Loucy (cell line): ENCODE results near the gene VEZF1.

Experiments used
- H2AFZ ChIP-seq: fragments of 200-600 bp; sonication (generic); 2 replicates; pipeline ENCODE4 v1.6.0; 2016; ENCODE audit warnings: antibody characterized with exemption, mild to moderate bottlenecking, low read length, moderate library complexity
- H3F3A ChIP-seq: fragments of 200-600 bp; 2 replicates; pipeline ENCODE4 v1.6.0; 2016; ENCODE audit warnings: antibody characterized with exemption, low read depth, mild to moderate bottlenecking
- H3K27me3 ChIP-seq: fragments of 200-600 bp; sonication (generic); 2 replicates; pipeline ENCODE4 v1.6.1; 2014; ENCODE audit warnings: low read length, mild to moderate bottlenecking; ENCODE audit not compliant: insufficient read depth, poor library complexity, severe bottlenecking
- H3K36me3 ChIP-seq: fragments of 200-600 bp; sonication (generic); 2 replicates; pipeline ENCODE4 v1.6.1; 2016; ENCODE audit warnings: low read length; ENCODE audit not compliant: insufficient read depth
- H3K4me1 ChIP-seq: fragments of 200-600 bp; sonication (generic); 2 replicates; pipeline ENCODE4 v1.5.1; 2014; ENCODE audit warnings: low read length, mild to moderate bottlenecking; ENCODE audit not compliant: insufficient read depth, poor library complexity, severe bottlenecking
- H3K4me2 ChIP-seq: fragments of 200-600 bp; sonication (generic); 2 replicates; pipeline ENCODE4 v1.6.0; 2014; ENCODE audit warnings: antibody characterized with exemption, low read length, low read depth, mild to moderate bottlenecking; ENCODE audit not compliant: poor library complexity, severe bottlenecking
- H3K4me3 ChIP-seq: fragments of 200-600 bp; sonication (generic); 2 replicates; pipeline ENCODE4 v1.5.1; 2014; ENCODE audit warnings: low read length, mild to moderate bottlenecking, mixed read lengths; ENCODE audit not compliant: poor library complexity, severe bottlenecking
- H3K79me2 ChIP-seq: fragments of 200-600 bp; sonication (generic); 2 replicates; pipeline ENCODE4 v1.6.1; 2014; ENCODE audit warnings: low read length; ENCODE audit not compliant: insufficient read depth
- H3K9ac ChIP-seq: fragments of 200-600 bp; sonication (generic); 2 replicates; pipeline ENCODE4 v1.6.0; 2014; ENCODE audit warnings: mild to moderate bottlenecking, low read depth, low read length, moderate library complexity; ENCODE audit not compliant: poor library complexity, severe bottlenecking
- H3K9me2 ChIP-seq: fragments of 200-600 bp; sonication (generic); replicated peaks from 2 replicates; pipeline ENCODE4 v1.6.1; 2016; ENCODE audit warnings: low read depth, low read length, mixed read lengths
- H3K9me3 ChIP-seq: fragments of 200-600 bp; sonication (generic); 2 replicates; pipeline ENCODE4 v1.6.1; 2014; ENCODE audit warnings: mild to moderate bottlenecking, antibody characterized with exemption, low read length, low read depth; ENCODE audit not compliant: insufficient read depth
- H4K20me1 ChIP-seq: fragments of 200-600 bp; sonication (generic); 2 replicates; pipeline ENCODE4 v1.6.0; 2014; ENCODE audit warnings: antibody characterized with exemption, low read length, mild to moderate bottlenecking; ENCODE audit not compliant: insufficient read depth, poor library complexity, severe bottlenecking
- CTCF ChIP-seq: fragments of 200-600 bp; sonication (generic); conservative IDR thresholded peaks from 2 replicates; pipeline ENCODE4 v1.5.1; 2014; ENCODE audit warnings: mild to moderate bottlenecking, antibody characterized with exemption, low read length
- EZH2phosphoT487 ChIP-seq: fragments of 200-600 bp; IDR thresholded peaks from 2 replicates; pipeline ENCODE4 v1.6.1; 2018; ENCODE audit warnings: antibody characterized with exemption, mild to moderate bottlenecking, moderate library complexity, borderline replicate concordance

Gene VEZF1

GRCh38 chr17:57971572-57971971, 16.5 kb downstream of the VEZF1 start:
- H3K4me2 ChIP-seq = no peak overlapping the region
- no peak overlapping the region for H3K9ac ChIP-seq
- H2AFZ ChIP-seq = no peak overlapping the region
- no peak for TF ChIP-seq CTCF
- TF ChIP-seq EZH2phosphoT487 = no peak
- peaks cover 38% of the 10 kb centered on the region; the same call in 1 of the 2 replicates for H3K36me3 ChIP-seq
- H3K79me2 ChIP-seq = peaks cover 6% of the 10 kb centered on the region; the same call in 1 of the 2 replicates
- no peaks in the 10 kb centered on the region for H4K20me1 ChIP-seq
- H3K9me3 ChIP-seq = no peaks in the 10 kb centered on the region
- H3K9me2 ChIP-seq = no peaks in the 10 kb centered on the region
- no peaks in the 10 kb centered on the region for H3K4me1 ChIP-seq
- H3K27me3 ChIP-seq = no peaks in the 10 kb centered on the region
- no peaks in the 10 kb centered on the region for H3F3A ChIP-seq
- no peak overlapping the region for H3K4me3 ChIP-seq

- Histone ChIP-seq H3F3A (no peaks in the 10 kb centered on the region), H3K79me2 (peaks cover 2% of the 10 kb centered on the region; the same call in 1 of the 2 replicates), H2AFZ (no peak overlapping the region), H3K27me3 (no peaks in the 10 kb centered on the region), H4K20me1 (no peaks in the 10 kb centered on the region), H3K36me3 (peaks cover 30% of the 10 kb centered on the region; the same call in 1 of the 2 replicates), H3K4me1 (no peaks in the 10 kb centered on the region), H3K9ac (no peak overlapping the region), H3K4me3 (no peak overlapping the region), H3K9me3 (no peaks in the 10 kb centered on the region), H3K9me2 (no peaks in the 10 kb centered on the region), H3K4me2 (no peak overlapping the region)
- no peak for TF ChIP-seq CTCF
- TF ChIP-seq EZH2phosphoT487 = no peak
These were observed 17.3 kb downstream of the VEZF1 start for GRCh38 chr17:57970710-57971109.

GRCh38 chr17:57968456-57968855, 19.6 kb downstream of the VEZF1 start:
- no peaks in the 10 kb centered on the region for H3K9me3 ChIP-seq
- H4K20me1 ChIP-seq = no peaks in the 10 kb centered on the region
- no peak overlapping the region for H3K9ac ChIP-seq
- H3K4me1 ChIP-seq = no peaks in the 10 kb centered on the region
- no peak overlapping the region for H3K4me2 ChIP-seq
- H2AFZ ChIP-seq = no peak overlapping the region
- TF ChIP-seq EZH2phosphoT487 = no peak
- H3K79me2 ChIP-seq = no peaks in the 10 kb centered on the region
- no peaks in the 10 kb centered on the region for H3F3A ChIP-seq
- no peaks in the 10 kb centered on the region for H3K9me2 ChIP-seq
- no peak overlapping the region for H3K4me3 ChIP-seq
- H3K27me3 ChIP-seq = no peaks in the 10 kb centered on the region
- H3K36me3 ChIP-seq = peaks cover 8% of the 10 kb centered on the region; the same call in 1 of the 2 replicates

GRCh38 chr17:57966875-57967274, 21.2 kb downstream of the VEZF1 start:
- H3K9me3 ChIP-seq = no peaks in the 10 kb centered on the region
- H3K4me1 ChIP-seq = no peaks in the 10 kb centered on the region
- no peaks in the 10 kb centered on the region for H3K27me3 ChIP-seq
- H3K9me2 ChIP-seq = no peaks in the 10 kb centered on the region
- no peak overlapping the region for H3K4me3 ChIP-seq
- H3K9ac ChIP-seq = no peak overlapping the region
- no peaks in the 10 kb centered on the region for H3K79me2 ChIP-seq
- H3K4me2 ChIP-seq = no peak overlapping the region
- H3F3A ChIP-seq = no peaks in the 10 kb centered on the region
- H3K36me3 ChIP-seq = no peaks in the 10 kb centered on the region
- no peaks in the 10 kb centered on the region for H4K20me1 ChIP-seq
- no peak overlapping the region for H2AFZ ChIP-seq
- no peak for TF ChIP-seq CTCF
- TF ChIP-seq EZH2phosphoT487 = no peak
